ENCODE measurements around the gene LIPE. TPM values are rescaled to one million over a fixed set of nuclear protein-coding genes. Genes with fewer than 3 reads are reported as not detected.

The LIPE gene
- total and polyA plus RNA-seq, 2 experiments from 2014 or later = 0.22 to 0.61 TPM

- Histone ChIP-seq H3K9ac (no peak overlapping the region), H4K20me1 (ENCODE audit: insufficient read depth) (no peaks in the 10 kb centered on the region), H3K79me2 (ENCODE audit: insufficient read depth) (no peaks in the 10 kb centered on the region), H3K27ac (no peak overlapping the region), H3K9me2 (ENCODE audit: insufficient read depth) (no peaks in the 10 kb centered on the region), H3F3A (ENCODE audit: insufficient read depth) (no peaks in the 10 kb centered on the region), H3K36me3 (ENCODE audit: low read depth) (no peaks in the 10 kb centered on the region), H3K4me3 (no peak overlapping the region), H3K4me1 (ENCODE audit: insufficient read depth) (no peaks in the 10 kb centered on the region), H2AFZ (no peak overlapping the region), H3K4me2 (ENCODE audit: unreplicated experiment) (no peak overlapping the region), H3K9me3 (ENCODE audit: low read depth) (no peaks in the 10 kb centered on the region), H3K27me3 (replicated peaks; ENCODE audit: insufficient read depth) (no peaks in the 10 kb centered on the region)
- WGBS, 2 experiments (ENCODE audit: low coverage in 1 of 2, low lambda C conversion rate in 2 of 2, missing lambda C conversion rate in 2 of 2) = 93 to 95% methylated on average over 17 of the region's 17 CpGs
- in situ Hi-C loops (cut with MboI) = no loop called here
- no peak for DNase-seq
- TF ChIP-seq EZH2phosphoT487 (IDR thresholded peaks at IDR 0.05; ENCODE audit: insufficient read depth, low read depth) (no peak), EZH2 (IDR thresholded peaks at IDR 0.05; ENCODE audit: insufficient read depth, poor library complexity, severe bottlenecking) (no peak)
Measured at GRCh38 chr19:42376177-42376555, 51.0 kb downstream of the LIPE start.

DNA sequence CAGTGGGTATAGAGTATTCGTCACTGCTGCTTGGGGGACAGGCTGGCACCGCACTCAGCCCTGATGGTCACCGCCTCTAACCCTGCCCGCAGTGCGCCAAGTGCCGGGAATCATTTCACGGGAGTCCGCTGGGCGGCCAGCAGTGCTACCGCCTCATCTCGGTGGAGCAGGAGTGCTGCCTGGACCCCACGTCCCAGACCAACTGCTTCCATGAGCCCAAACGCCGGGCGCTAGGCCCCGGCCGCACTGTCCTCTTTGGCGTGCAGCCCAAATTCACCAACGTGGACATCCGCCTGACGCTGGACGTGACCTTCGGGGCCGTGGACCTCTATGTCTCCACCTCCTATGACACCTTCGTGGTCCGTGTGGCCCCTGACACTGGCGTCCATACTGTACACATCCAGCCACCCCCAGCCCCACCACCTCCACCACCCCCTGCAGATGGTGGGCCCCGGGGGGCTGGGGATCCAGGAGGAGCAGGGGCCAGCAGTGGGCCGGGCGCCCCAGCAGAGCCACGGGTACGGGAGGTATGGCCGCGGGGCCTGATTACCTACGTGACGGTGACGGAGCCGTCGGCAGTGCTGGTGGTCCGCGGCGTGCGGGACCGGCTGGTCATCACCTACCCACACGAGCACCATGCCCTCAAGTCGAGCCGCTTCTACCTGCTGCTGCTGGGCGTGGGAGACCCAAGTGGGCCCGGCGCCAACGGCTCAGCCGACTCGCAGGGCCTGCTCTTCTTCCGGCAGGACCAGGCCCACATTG is 51.6 kb downstream of the LIPE start:
- TF ChIP-seq EZH2phosphoT487 (IDR thresholded peaks at IDR 0.05; ENCODE audit: insufficient read depth, low read depth) (no peak), EZH2 (IDR thresholded peaks at IDR 0.05; ENCODE audit: insufficient read depth, poor library complexity, severe bottlenecking) (no peak)
- DNase-seq = no peak
- no peaks in the 10 kb centered on the region for H3K36me3 ChIP-seq (ENCODE audit: low read depth)
- 92 to 94% methylated on average over 48 to 52 of the region's 54 CpGs for WGBS, 2 experiments (ENCODE audit: low coverage in 1 of 2, low lambda C conversion rate in 2 of 2, missing lambda C conversion rate in 2 of 2)
- H3K9ac ChIP-seq = no peak overlapping the region
- no peaks in the 10 kb centered on the region for H3K79me2 ChIP-seq (ENCODE audit: insufficient read depth)
- H3K4me3 ChIP-seq = no peak overlapping the region
- no peaks in the 10 kb centered on the region for H3K9me3 ChIP-seq (ENCODE audit: low read depth)
- no peaks in the 10 kb centered on the region for H3K27me3 ChIP-seq (replicated peaks; ENCODE audit: insufficient read depth)
- H2AFZ ChIP-seq = no peak overlapping the region
- no peak overlapping the region for H3K4me2 ChIP-seq (ENCODE audit: unreplicated experiment)
- H3F3A ChIP-seq (ENCODE audit: insufficient read depth) = no peaks in the 10 kb centered on the region
- no peaks in the 10 kb centered on the region for H3K4me1 ChIP-seq (ENCODE audit: insufficient read depth)
- in situ Hi-C loops (cut with MboI) = no loop called here
- no peaks in the 10 kb centered on the region for H3K9me2 ChIP-seq (ENCODE audit: insufficient read depth)
- H3K27ac ChIP-seq = no peak overlapping the region
- H4K20me1 ChIP-seq (ENCODE audit: insufficient read depth) = no peaks in the 10 kb centered on the region

- Histone ChIP-seq H3K36me3 (ENCODE audit: low read depth) (no peaks in the 10 kb centered on the region), H3K9me2 (ENCODE audit: insufficient read depth) (no peaks in the 10 kb centered on the region), H3K79me2 (ENCODE audit: insufficient read depth) (no peaks in the 10 kb centered on the region), H3K27ac (no peak overlapping the region), H3K4me1 (ENCODE audit: insufficient read depth) (no peaks in the 10 kb centered on the region), H2AFZ (no peak overlapping the region), H3K4me2 (ENCODE audit: unreplicated experiment) (no peak overlapping the region), H3K27me3 (replicated peaks; ENCODE audit: insufficient read depth) (no peaks in the 10 kb centered on the region), H3F3A (ENCODE audit: insufficient read depth) (no peaks in the 10 kb centered on the region), H3K9me3 (ENCODE audit: low read depth) (no peaks in the 10 kb centered on the region), H3K9ac (no peak overlapping the region), H3K4me3 (no peak overlapping the region), H4K20me1 (ENCODE audit: insufficient read depth) (no peaks in the 10 kb centered on the region)
- in situ Hi-C loops (cut with MboI) = no loop called here
- WGBS, 2 experiments (ENCODE audit: low coverage in 1 of 2, low lambda C conversion rate in 2 of 2, missing lambda C conversion rate in 2 of 2) = 92 to 93% methylated on average over 11 of the region's 11 CpGs
- no peak for TF ChIP-seq EZH2phosphoT487 (IDR thresholded peaks at IDR 0.05; ENCODE audit: insufficient read depth, low read depth)
- TF ChIP-seq EZH2 (IDR thresholded peaks at IDR 0.05; ENCODE audit: insufficient read depth, poor library complexity, severe bottlenecking) = no peak
- DNase-seq = no peak
Measured at GRCh38 chr19:42374826-42375376, 52.3 kb downstream of the LIPE start.

- no peak for DNase-seq
Measured at GRCh38 chr19:42370626-42371175, 56.5 kb downstream of the LIPE start.

More at GRCh38 chr19:42370626-42371175, 56.5 kb downstream of the LIPE start:
- no peak overlapping the region for H3K4me3 ChIP-seq
- H4K20me1 ChIP-seq (ENCODE audit: insufficient read depth) = no peaks in the 10 kb centered on the region
- WGBS, 2 experiments (ENCODE audit: low coverage in 1 of 2, low lambda C conversion rate in 2 of 2, missing lambda C conversion rate in 2 of 2) = 84 to 91% methylated on average over 7 to 11 of the region's 12 CpGs
- no peaks in the 10 kb centered on the region for H3F3A ChIP-seq (ENCODE audit: insufficient read depth)
- no peaks in the 10 kb centered on the region for H3K27me3 ChIP-seq (replicated peaks; ENCODE audit: insufficient read depth)
- in situ Hi-C loops (cut with MboI) = no loop called here
- TF ChIP-seq EZH2 (IDR thresholded peaks at IDR 0.05; ENCODE audit: insufficient read depth, poor library complexity, severe bottlenecking) (no peak), EZH2phosphoT487 (IDR thresholded peaks at IDR 0.05; ENCODE audit: insufficient read depth, low read depth) (no peak)
- no peak overlapping the region for H3K4me2 ChIP-seq (ENCODE audit: unreplicated experiment)
- H2AFZ ChIP-seq = no peak overlapping the region
- no peaks in the 10 kb centered on the region for H3K9me3 ChIP-seq (ENCODE audit: low read depth)
- no peaks in the 10 kb centered on the region for H3K79me2 ChIP-seq (ENCODE audit: insufficient read depth)
- no peaks in the 10 kb centered on the region for H3K9me2 ChIP-seq (ENCODE audit: insufficient read depth)
- no peaks in the 10 kb centered on the region for H3K36me3 ChIP-seq (ENCODE audit: low read depth)
- no peaks in the 10 kb centered on the region for H3K4me1 ChIP-seq (ENCODE audit: insufficient read depth)
- no peak overlapping the region for H3K9ac ChIP-seq
- H3K27ac ChIP-seq = no peak overlapping the region
